ENCODE measurements around the gene MRGPRG.

GRCh38 chr11:3169255-3170043 is 49.2 kb downstream of the MRGPRG start:
- no peak for TF ChIP-seq CTCF (IDR thresholded peaks at IDR 0.05; ENCODE audit: poor library complexity)
- no peak for TF ChIP-seq EZH2 (IDR thresholded peaks at IDR 0.05; ENCODE audit: borderline replicate concordance)

Data from hepatocyte (in vitro differentiated cells).